GM13977 (cell line): Measurements from ENCODE around the gene PTPRG.

Experiments
- DNase-seq: peaks from one replicate; pipeline ENCODE4 v3.0.0; 2012; ENCODE audit warnings: low spot score
- CTCF ChIP-seq: IDR thresholded peaks from 2 replicates; pipeline ENCODE4 v1.5.1; 2012; ENCODE audit warnings: mild to moderate bottlenecking, control low read depth; ENCODE audit not compliant: insufficient read depth; ENCODE audit errors: extremely low read depth, missing control alignments
- in situ Hi-C: fragments of 300-500 bp; cut with MboI; formaldehyde crosslinking; loops from one replicate; pipeline ENCODE4 v1.12.0; 2022; ENCODE audit warnings: low sequenced_read_pairs, low pct_unique_long_range_greater_than_20kb, mixed read lengths, inconsistent platforms; ENCODE audit not compliant: unreplicated experiment

Gene PTPRG

GRCh38 chr3:62011666-62012065 lies 450.3 kb downstream of the PTPRG start:
- no peak for TF ChIP-seq CTCF
- no peak for DNase-seq
- in situ Hi-C loops = no loop called here

- no peak for TF ChIP-seq CTCF
- DNase-seq = no peak
- in situ Hi-C loops = no loop called here
These were observed 452.6 kb downstream of the PTPRG start for GRCh38 chr3:62013951-62014350.

- TF ChIP-seq CTCF = no peak
- in situ Hi-C loops = no loop called here
- no peak for DNase-seq
These were observed 453.7 kb downstream of the PTPRG start for GRCh38 chr3:62015111-62015510.

- DNase-seq = no peak
- TF ChIP-seq CTCF = no peak
- in situ Hi-C loops = no loop called here
These were observed 458.5 kb downstream of the PTPRG start for GRCh38 chr3:62019906-62020305.

GRCh38 chr3:62020706-62021105 lies 459.3 kb downstream of the PTPRG start:
- in situ Hi-C loops = no loop called here
- TF ChIP-seq CTCF = no peak
- no peak for DNase-seq

GRCh38 chr3:62022312-62022711 lies 460.9 kb downstream of the PTPRG start:
- in situ Hi-C loops = no loop called here
- DNase-seq = no peak
- no peak for TF ChIP-seq CTCF

- no peak for TF ChIP-seq CTCF
- DNase-seq = no peak
- in situ Hi-C loops = no loop called here
These were observed 463.5 kb downstream of the PTPRG start for GRCh38 chr3:62024882-62025281.
